ENCODE measurements around the gene IQCH.

- TF ChIP-seq POLR2AphosphoS5 (IDR thresholded peaks at IDR 0.05; ENCODE audit: low read depth, low read length) (no peak), SIN3A (IDR thresholded peaks at IDR 0.05; ENCODE audit: borderline replicate concordance, insufficient read depth, low read length) (no peak), TAF1 (IDR thresholded peaks at IDR 0.05; ENCODE audit: borderline replicate concordance, insufficient read depth, low read length) (no peak), REST (IDR thresholded peaks at IDR 0.05; ENCODE audit: insufficient read depth in 1 of 2, low read depth in 2 of 2, low read length in 2 of 2) (no peak), FOXP2 (optimal IDR thresholded peaks at IDR 0.05; ENCODE audit: borderline replicate concordance, extremely low read depth, extremely low read length, insufficient read depth) (no peak)
These were observed 19.6 kb downstream of the IQCH start for GRCh38 chr15:67274236-67274635.

Data from PFSK-1 (cell line).